ENCODE data around the gene TUSC7.

TUSC7 gene

DNA sequence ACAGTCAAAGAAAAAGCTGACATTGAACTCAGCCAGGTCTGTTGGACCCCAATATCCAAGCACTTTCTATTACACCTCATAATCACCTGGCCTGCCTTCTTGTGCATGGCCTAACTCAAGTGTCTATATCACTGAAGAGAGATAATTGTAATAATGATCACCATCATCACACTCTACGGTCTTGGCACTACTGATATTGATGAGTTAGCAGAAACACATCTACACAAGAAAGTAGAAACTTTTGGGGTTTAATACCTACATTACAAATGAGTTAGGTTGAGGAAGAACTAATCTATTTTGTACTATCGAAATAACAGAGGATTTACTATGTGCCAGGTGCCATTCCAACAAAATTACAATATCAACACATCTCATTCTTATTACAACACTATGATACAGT is 30.7 kb downstream of the TUSC7 start:
- TF ChIP-seq, protein P1, sequence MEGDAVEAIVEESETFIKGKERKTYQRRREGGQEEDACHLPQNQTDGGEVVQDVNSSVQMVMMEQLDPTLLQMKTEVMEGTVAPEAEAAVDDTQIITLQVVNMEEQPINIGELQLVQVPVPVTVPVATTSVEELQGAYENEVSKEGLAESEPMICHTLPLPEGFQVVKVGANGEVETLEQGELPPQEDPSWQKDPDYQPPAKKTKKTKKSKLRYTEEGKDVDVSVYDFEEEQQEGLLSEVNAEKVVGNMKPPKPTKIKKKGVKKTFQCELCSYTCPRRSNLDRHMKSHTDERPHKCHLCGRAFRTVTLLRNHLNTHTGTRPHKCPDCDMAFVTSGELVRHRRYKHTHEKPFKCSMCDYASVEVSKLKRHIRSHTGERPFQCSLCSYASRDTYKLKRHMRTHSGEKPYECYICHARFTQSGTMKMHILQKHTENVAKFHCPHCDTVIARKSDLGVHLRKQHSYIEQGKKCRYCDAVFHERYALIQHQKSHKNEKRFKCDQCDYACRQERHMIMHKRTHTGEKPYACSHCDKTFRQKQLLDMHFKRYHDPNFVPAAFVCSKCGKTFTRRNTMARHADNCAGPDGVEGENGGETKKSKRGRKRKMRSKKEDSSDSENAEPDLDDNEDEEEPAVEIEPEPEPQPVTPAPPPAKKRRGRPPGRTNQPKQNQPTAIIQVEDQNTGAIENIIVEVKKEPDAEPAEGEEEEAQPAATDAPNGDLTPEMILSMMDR (IDR thresholded peaks at IDR 0.05; ENCODE audit: insufficient read depth, low read length, poor library complexity, severe bottlenecking): no peak
- Histone ChIP-seq H3K36me3 (ENCODE audit: control insufficient read depth, insufficient read depth, low read length) (no peaks in the 10 kb centered on the region), H3K4me3 (replicated peaks; ENCODE audit: low read depth, low read length) (no peak overlapping the region), H3K27me3 (replicated peaks; ENCODE audit: control insufficient read depth, insufficient read depth, low read length) (no peaks in the 10 kb centered on the region; the same call in 1 of the 2 replicates)
- DNase-seq (ENCODE audit: extremely low read depth, insufficient read length): no peak

GRCh38 chr3:116741467-116741866 is 31.9 kb downstream of the TUSC7 start:
- Histone ChIP-seq H3K27me3 (replicated peaks; ENCODE audit: control insufficient read depth, insufficient read depth, low read length) (no peaks in the 10 kb centered on the region; the same call in 1 of the 2 replicates), H3K4me3 (replicated peaks; ENCODE audit: low read depth, low read length) (no peak overlapping the region), H3K36me3 (ENCODE audit: control insufficient read depth, insufficient read depth, low read length) (no peaks in the 10 kb centered on the region)
- TF ChIP-seq, protein P1 (IDR thresholded peaks at IDR 0.05; ENCODE audit: insufficient read depth, low read length, poor library complexity, severe bottlenecking): no peak
- DNase-seq (ENCODE audit: extremely low read depth, insufficient read length): no peak

DNA sequence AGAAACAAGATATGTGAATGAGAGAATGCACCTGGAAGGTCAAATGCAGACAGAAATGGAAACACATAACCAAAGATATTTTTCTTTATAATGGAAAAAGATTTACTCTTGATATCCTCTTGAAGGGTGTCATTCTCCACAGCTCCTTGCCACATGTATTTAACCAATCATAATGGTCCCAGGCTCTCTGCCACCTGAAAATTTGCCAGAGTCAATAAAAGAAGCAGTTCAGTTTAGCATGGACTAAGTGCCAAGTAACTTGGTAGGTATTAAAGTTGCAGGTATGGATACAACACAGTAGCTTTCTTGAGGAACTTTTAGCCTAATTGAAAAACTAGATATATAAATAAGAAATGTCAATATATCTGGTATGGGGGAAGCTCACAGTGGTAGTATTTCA is 33.5 kb downstream of the TUSC7 start:
- Histone ChIP-seq H3K27me3 (replicated peaks; ENCODE audit: control insufficient read depth, insufficient read depth, low read length) (no peaks in the 10 kb centered on the region; the same call in 1 of the 2 replicates), H3K36me3 (ENCODE audit: control insufficient read depth, insufficient read depth, low read length) (no peaks in the 10 kb centered on the region), H3K4me3 (replicated peaks; ENCODE audit: low read depth, low read length) (no peak overlapping the region)
- DNase-seq (ENCODE audit: extremely low read depth, insufficient read length): no peak
- TF ChIP-seq, protein P1 (IDR thresholded peaks at IDR 0.05; ENCODE audit: insufficient read depth, low read length, poor library complexity, severe bottlenecking): no peak

- TF ChIP-seq, protein P1 (IDR thresholded peaks at IDR 0.05; ENCODE audit: insufficient read depth, low read length, poor library complexity, severe bottlenecking): no peak
- H3K4me3 ChIP-seq (replicated peaks; ENCODE audit: low read depth, low read length): no peak overlapping the region
- no peaks in the 10 kb centered on the region for H3K36me3 ChIP-seq (ENCODE audit: control insufficient read depth, insufficient read depth, low read length)
- H3K27me3 ChIP-seq (replicated peaks; ENCODE audit: control insufficient read depth, insufficient read depth, low read length): no peaks in the 10 kb centered on the region
- no peak for DNase-seq (ENCODE audit: extremely low read depth, insufficient read length)
These were observed 39.8 kb downstream of the TUSC7 start for GRCh38 chr3:116749388-116749787.

DNA sequence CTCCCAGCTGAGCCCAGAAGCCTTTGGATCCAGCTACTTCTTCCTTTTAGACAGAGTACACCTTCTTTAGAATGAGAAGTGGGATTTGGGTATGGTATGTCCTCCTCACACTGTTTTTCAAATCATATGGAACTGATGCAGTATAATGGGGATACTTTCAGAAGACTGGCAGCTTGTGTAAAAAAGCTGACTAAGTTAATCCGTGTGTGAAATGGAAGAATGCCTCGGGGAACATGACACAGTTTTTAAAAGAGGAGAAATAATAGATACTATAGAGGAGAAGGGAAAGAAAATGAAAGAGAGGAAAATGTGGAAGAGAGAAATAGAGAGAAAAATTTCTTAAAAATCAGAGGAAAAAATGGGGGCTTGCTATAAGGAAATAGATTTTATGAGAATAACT is 47.7 kb downstream of the TUSC7 start:
- DNase-seq (ENCODE audit: extremely low read depth, insufficient read length): no peak
- TF ChIP-seq, protein P1 (IDR thresholded peaks at IDR 0.05; ENCODE audit: insufficient read depth, low read length, poor library complexity, severe bottlenecking): no peak
- Histone ChIP-seq H3K4me3 (replicated peaks; ENCODE audit: low read depth, low read length) (no peak overlapping the region), H3K36me3 (ENCODE audit: control insufficient read depth, insufficient read depth, low read length) (no peaks in the 10 kb centered on the region), H3K27me3 (replicated peaks; ENCODE audit: control insufficient read depth, insufficient read depth, low read length) (no peaks in the 10 kb centered on the region)

GRCh38 chr3:116759316-116759715 is 49.7 kb downstream of the TUSC7 start:
- no peak for DNase-seq (ENCODE audit: extremely low read depth, insufficient read length)
- no peaks in the 10 kb centered on the region for H3K36me3 ChIP-seq (ENCODE audit: control insufficient read depth, insufficient read depth, low read length)

More at GRCh38 chr3:116759316-116759715, 49.7 kb downstream of the TUSC7 start:
- no peak overlapping the region for H3K4me3 ChIP-seq (replicated peaks; ENCODE audit: low read depth, low read length)
- no peaks in the 10 kb centered on the region for H3K27me3 ChIP-seq (replicated peaks; ENCODE audit: control insufficient read depth, insufficient read depth, low read length)
- TF ChIP-seq, protein P1 (IDR thresholded peaks at IDR 0.05; ENCODE audit: insufficient read depth, low read length, poor library complexity, severe bottlenecking): no peak
